Neural cell (in vitro differentiated cells): ENCODE data around the gene TTC9B. TPM values are rescaled to one million over a fixed set of nuclear protein-coding genes. Genes with fewer than 3 reads are reported as not detected.

ENCODE experiments used
- H2AFZ ChIP-seq: fragments of 200-600, 300-800 bp; sonication (generic), shearing (Covaris generic); 2 replicates; pipeline ENCODE4 v1.6.0; 2014; ENCODE audit warnings: low read depth, mild to moderate bottlenecking, antibody characterized with exemption, low read length, moderate library complexity
- H3F3A ChIP-seq: fragments of 200-600 bp; shearing (Covaris generic); 2 replicates; pipeline ENCODE4 v1.6.1; 2016; ENCODE audit warnings: mild to moderate bottlenecking, moderate library complexity, mixed read lengths, antibody characterized with exemption, low read length; ENCODE audit not compliant: insufficient read depth, poor library complexity, severe bottlenecking
- H3K27ac ChIP-seq: fragments of 200-600, 300-800 bp; sonication (generic), shearing (Covaris generic); 2 replicates; pipeline ENCODE4 v1.5.1; 2014; ENCODE audit warnings: mild to moderate bottlenecking, low read length, moderate library complexity
- H3K27me3 ChIP-seq: fragments of 300-800, 200-600 bp; sonication (generic), shearing (Covaris generic); 2 replicates; pipeline ENCODE4 v1.6.0; 2014; ENCODE audit warnings: mild to moderate bottlenecking, low read depth, low read length, moderate library complexity; ENCODE audit not compliant: insufficient read depth
- H3K36me3 ChIP-seq: fragments of 300-800, 200-600 bp; sonication (generic), shearing (Covaris generic); 2 replicates; pipeline ENCODE4 v1.5.1; 2014; ENCODE audit warnings: mild to moderate bottlenecking, antibody characterized with exemption, low read length, moderate library complexity; ENCODE audit not compliant: insufficient read depth
- H3K4me2 ChIP-seq: fragments of 300-800, 200-600 bp; sonication (generic), shearing (Covaris generic); 2 replicates; pipeline ENCODE4 v1.6.0; 2014; ENCODE audit warnings: mild to moderate bottlenecking, low read length
- H3K4me3 ChIP-seq: fragments of 300-800, 200-600 bp; sonication (generic), shearing (Covaris generic); 2 replicates; pipeline ENCODE4 v1.5.1; 2014; ENCODE audit warnings: mild to moderate bottlenecking, low read length, moderate library complexity
- H3K79me2 ChIP-seq: fragments of 200-600 bp; shearing (Covaris generic); replicated peaks from 2 replicates; pipeline ENCODE4 v1.6.0; 2014; ENCODE audit warnings: mild to moderate bottlenecking, low read length, moderate library complexity; ENCODE audit not compliant: insufficient read depth
- H3K9ac ChIP-seq: fragments of 300-800, 200-600 bp; sonication (generic), shearing (Covaris generic); 2 replicates; pipeline ENCODE4 v1.6.1; 2016; ENCODE audit warnings: mild to moderate bottlenecking, low read length, mixed read lengths
- H3K9me2 ChIP-seq: fragments of 200-600 bp; shearing (Covaris generic); 2 replicates; pipeline ENCODE4 v1.6.1; 2016; ENCODE audit warnings: mild to moderate bottlenecking, low read length, mixed read lengths; ENCODE audit not compliant: insufficient read depth
- H3K9me3 ChIP-seq: fragments of 200-600, 300-800 bp; sonication (generic), shearing (Covaris generic); 2 replicates; pipeline ENCODE4 v1.6.1; 2016; ENCODE audit warnings: mild to moderate bottlenecking, mixed run types, low read length, moderate library complexity, mixed read lengths
- H4K20me1 ChIP-seq: fragments of 200-600 bp; shearing (Covaris generic); 2 replicates; pipeline ENCODE4 v1.6.1; 2016; ENCODE audit warnings: mild to moderate bottlenecking, mixed run types; ENCODE audit not compliant: insufficient read depth
- EP300 ChIP-seq: fragments of 450-650 bp; conservative IDR thresholded peaks from 2 replicates; pipeline ENCODE4 v1.6.1; 2014; ENCODE audit warnings: antibody characterized with exemption, mild to moderate bottlenecking, moderate library complexity; ENCODE audit not compliant: poor library complexity, severe bottlenecking
- EZH2 ChIP-seq: fragments of 200-600, 300-800 bp; shearing (Covaris generic), sonication (generic); IDR thresholded peaks from 2 replicates; pipeline ENCODE4 v1.6.1; 2014; ENCODE audit warnings: antibody characterized with exemption, low read length, borderline replicate concordance, mild to moderate bottlenecking; ENCODE audit not compliant: insufficient read depth, poor library complexity, severe bottlenecking
- MXI1 ChIP-seq: fragments of 450-650 bp; conservative IDR thresholded peaks from 2 replicates; pipeline ENCODE4 v1.6.1; 2014; ENCODE audit warnings: antibody characterized with exemption, mild to moderate bottlenecking; ENCODE audit not compliant: poor library complexity, severe bottlenecking
- POLR2AphosphoS5 ChIP-seq: IDR thresholded peaks from 2 replicates; pipeline ENCODE4 v1.6.1; 2012
- RAD21 ChIP-seq: fragments of 450-650 bp; conservative IDR thresholded peaks from 2 replicates; pipeline ENCODE4 v1.6.1; 2014; ENCODE audit warnings: antibody characterized with exemption, mild to moderate bottlenecking, moderate library complexity
- SMC3 ChIP-seq: fragments of 450-650 bp; conservative IDR thresholded peaks from 2 replicates; pipeline ENCODE4 v1.6.1; 2014; ENCODE audit warnings: antibody characterized with exemption, mild to moderate bottlenecking, moderate library complexity; ENCODE audit not compliant: poor library complexity
- TAF1 ChIP-seq: IDR thresholded peaks from 2 replicates; pipeline ENCODE4 v1.6.1; 2012; ENCODE audit warnings: low read depth
- polyA minus RNA-seq: library from RNA; depleted of rRNA, polyadenylated mRNA; stranded (reverse); fragments of >200 nt; gene quantifications from 2 replicates; pipeline ENCODE4 v1.2.3, GENCODE V29; 2014
- polyA plus RNA-seq: library from polyadenylated mRNA; depleted of rRNA; stranded (reverse); fragments of >200 nt; gene quantifications from 2 replicates; pipeline ENCODE4 v1.2.3, GENCODE V29; 2014
- TF ChIP-seq, protein P1 (sequence below): IDR thresholded peaks from 2 replicates; pipeline ENCODE4 v1.6.1; 2012; ENCODE audit warnings: borderline replicate concordance
- TF ChIP-seq, protein P2 (sequence below): fragments of 450-650 bp; IDR thresholded peaks from 2 replicates; pipeline ENCODE4 v1.5.1; 2014; ENCODE audit warnings: antibody characterized with exemption, mild to moderate bottlenecking, moderate library complexity; ENCODE audit not compliant: poor library complexity, severe bottlenecking

TTC9B gene
- polyA plus RNA-seq (111 and 132 TPM in 2 replicates), polyA minus RNA-seq (25.4 and 25.8 TPM in 2 replicates)

DNA sequence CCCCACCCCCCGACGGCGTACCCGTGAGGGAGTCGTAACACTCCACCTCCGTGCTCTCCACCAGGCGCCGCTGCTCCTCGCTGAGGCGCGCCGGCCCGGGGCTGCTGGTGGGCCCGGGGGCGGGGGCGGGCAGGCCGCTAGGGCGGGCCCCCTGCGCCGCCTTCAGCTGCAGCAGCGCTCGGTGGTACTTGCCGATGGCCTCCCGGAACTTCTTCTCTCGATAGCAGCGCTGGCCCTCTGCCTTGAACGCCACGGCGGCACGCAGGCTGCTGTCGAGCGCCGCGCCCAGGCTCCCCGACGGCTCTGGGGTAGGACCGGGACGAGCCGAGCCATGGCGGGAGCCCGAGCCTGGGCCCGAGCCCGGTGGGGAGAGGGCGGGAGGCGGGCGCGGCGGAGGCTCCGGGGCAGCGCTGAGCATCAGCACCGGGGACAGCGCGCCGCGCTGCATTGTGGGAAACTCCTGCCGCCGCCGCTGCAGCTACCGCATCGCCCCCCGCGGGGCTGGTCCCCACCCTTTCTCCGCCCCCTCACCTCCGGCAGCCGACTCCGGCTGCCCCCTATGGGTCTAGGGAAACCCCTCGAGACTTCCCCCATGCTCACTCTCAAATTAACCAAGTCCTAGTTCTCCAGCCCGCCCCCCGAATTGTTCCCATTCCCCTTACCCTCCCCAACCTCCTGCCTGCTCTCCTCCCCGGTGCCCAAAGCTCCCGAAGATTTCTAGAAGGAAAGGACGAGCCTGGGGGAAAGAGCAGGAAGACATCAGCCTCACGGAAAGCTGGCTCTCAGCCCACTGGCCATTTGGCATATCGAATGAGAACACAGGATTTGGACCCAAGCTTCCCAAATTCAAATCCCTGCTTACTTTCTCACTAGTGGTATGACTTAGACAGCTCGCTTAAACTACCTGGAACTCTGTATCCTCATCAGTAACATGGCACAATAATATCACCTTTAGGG lies at the start of gene TTC9B:
Gene TTC9B (minus strand): TSS at position 451 of the 957 bp plus-strand sequence. CDS start 3 bp downstream, at position 448.
- Histone ChIP-seq H4K20me1 (no peaks in the 10 kb centered on the region), H3K9me2 (no peaks in the 10 kb centered on the region), H3K27me3 (peaks cover 14% of the 10 kb centered on the region), H3K36me3 (no peaks in the 10 kb centered on the region), H3K27ac (peak within 1 kb of the TSS; percentile 34), H3K79me2 (no peaks in the 10 kb centered on the region), H2AFZ (peak within 1 kb of the TSS; percentile 65), H3K4me3 (peak within 1 kb of the TSS; percentile 71), H3K9me3 (no peaks in the 10 kb centered on the region), H3K4me2 (peak within 1 kb of the TSS; percentile 44), H3F3A (no peaks in the 10 kb centered on the region), H3K9ac (peak within 1 kb of the TSS; percentile 64)
- TF ChIP-seq RAD21 = peak; percentile 6
- TF ChIP-seq, protein P1, sequence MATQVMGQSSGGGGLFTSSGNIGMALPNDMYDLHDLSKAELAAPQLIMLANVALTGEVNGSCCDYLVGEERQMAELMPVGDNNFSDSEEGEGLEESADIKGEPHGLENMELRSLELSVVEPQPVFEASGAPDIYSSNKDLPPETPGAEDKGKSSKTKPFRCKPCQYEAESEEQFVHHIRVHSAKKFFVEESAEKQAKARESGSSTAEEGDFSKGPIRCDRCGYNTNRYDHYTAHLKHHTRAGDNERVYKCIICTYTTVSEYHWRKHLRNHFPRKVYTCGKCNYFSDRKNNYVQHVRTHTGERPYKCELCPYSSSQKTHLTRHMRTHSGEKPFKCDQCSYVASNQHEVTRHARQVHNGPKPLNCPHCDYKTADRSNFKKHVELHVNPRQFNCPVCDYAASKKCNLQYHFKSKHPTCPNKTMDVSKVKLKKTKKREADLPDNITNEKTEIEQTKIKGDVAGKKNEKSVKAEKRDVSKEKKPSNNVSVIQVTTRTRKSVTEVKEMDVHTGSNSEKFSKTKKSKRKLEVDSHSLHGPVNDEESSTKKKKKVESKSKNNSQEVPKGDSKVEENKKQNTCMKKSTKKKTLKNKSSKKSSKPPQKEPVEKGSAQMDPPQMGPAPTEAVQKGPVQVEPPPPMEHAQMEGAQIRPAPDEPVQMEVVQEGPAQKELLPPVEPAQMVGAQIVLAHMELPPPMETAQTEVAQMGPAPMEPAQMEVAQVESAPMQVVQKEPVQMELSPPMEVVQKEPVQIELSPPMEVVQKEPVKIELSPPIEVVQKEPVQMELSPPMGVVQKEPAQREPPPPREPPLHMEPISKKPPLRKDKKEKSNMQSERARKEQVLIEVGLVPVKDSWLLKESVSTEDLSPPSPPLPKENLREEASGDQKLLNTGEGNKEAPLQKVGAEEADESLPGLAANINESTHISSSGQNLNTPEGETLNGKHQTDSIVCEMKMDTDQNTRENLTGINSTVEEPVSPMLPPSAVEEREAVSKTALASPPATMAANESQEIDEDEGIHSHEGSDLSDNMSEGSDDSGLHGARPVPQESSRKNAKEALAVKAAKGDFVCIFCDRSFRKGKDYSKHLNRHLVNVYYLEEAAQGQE = peak; percentile 36
- TF ChIP-seq SMC3 = peak; percentile 19
- TF ChIP-seq EZH2 = no peak
- no peak for TF ChIP-seq MXI1
- peak; percentile 74 for TF ChIP-seq POLR2AphosphoS5
- TF ChIP-seq EP300 = peak; percentile 12
- TF ChIP-seq, protein P2, sequence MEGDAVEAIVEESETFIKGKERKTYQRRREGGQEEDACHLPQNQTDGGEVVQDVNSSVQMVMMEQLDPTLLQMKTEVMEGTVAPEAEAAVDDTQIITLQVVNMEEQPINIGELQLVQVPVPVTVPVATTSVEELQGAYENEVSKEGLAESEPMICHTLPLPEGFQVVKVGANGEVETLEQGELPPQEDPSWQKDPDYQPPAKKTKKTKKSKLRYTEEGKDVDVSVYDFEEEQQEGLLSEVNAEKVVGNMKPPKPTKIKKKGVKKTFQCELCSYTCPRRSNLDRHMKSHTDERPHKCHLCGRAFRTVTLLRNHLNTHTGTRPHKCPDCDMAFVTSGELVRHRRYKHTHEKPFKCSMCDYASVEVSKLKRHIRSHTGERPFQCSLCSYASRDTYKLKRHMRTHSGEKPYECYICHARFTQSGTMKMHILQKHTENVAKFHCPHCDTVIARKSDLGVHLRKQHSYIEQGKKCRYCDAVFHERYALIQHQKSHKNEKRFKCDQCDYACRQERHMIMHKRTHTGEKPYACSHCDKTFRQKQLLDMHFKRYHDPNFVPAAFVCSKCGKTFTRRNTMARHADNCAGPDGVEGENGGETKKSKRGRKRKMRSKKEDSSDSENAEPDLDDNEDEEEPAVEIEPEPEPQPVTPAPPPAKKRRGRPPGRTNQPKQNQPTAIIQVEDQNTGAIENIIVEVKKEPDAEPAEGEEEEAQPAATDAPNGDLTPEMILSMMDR = peak; percentile 32
- no peak for TF ChIP-seq TAF1

DNA sequence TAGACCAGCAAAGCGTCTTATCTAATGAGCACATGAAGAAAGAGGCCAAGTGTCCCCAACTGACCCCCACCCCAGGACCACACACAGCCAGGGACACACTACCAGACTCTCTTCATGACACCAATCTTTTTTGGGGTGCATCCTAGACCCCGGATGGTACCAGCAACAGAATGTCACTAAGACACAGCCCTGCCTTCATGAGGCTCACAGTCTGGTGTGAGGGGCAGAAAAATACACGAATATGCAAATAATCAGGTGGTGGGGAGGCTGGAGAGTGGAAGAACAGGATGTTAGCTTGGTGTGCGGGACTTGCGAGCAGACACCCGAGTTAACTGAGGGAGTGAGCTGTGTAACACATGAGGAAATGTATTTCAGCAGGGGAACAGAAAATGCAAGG lies 49.4 kb upstream of the TTC9B start:
- no peaks in the 10 kb centered on the region for H3K27me3 ChIP-seq
- no peaks in the 10 kb centered on the region for H3K9me2 ChIP-seq
- no peak overlapping the region for H3K9ac ChIP-seq
- H3K9me3 ChIP-seq = no peaks in the 10 kb centered on the region
- no peaks in the 10 kb centered on the region for H3K79me2 ChIP-seq
- H3K4me2 ChIP-seq = no peak overlapping the region
- no peaks in the 10 kb centered on the region for H4K20me1 ChIP-seq
- H3K4me3 ChIP-seq = no peak overlapping the region
- H2AFZ ChIP-seq = no peak overlapping the region
- no peak overlapping the region for H3K27ac ChIP-seq
- TF ChIP-seq POLR2AphosphoS5 (no peak), MXI1 (no peak), TAF1 (no peak)
- TF ChIP-seq, protein P2 = no peak
- TF ChIP-seq, protein P1 = no peak
- no peaks in the 10 kb centered on the region for H3K36me3 ChIP-seq
- no peaks in the 10 kb centered on the region for H3F3A ChIP-seq
